Measurements from ENCODE around the gene GRM1. TPM values are rescaled to one million over a fixed set of nuclear protein-coding genes. Genes with fewer than 3 reads are reported as not detected.

Gene GRM1
- total RNA-seq, 4 donors from 2014 or later = under 0.01 TPM; not detected in 2

GRCh38 chr6:146189131-146189530, 160.3 kb downstream of the GRM1 start:
- TF ChIP-seq CTCF (IDR thresholded peaks at IDR 0.05; ENCODE audit: low read depth) = no peak

GRCh38 chr6:146190581-146190980, 161.7 kb downstream of the GRM1 start:
- TF ChIP-seq CTCF (IDR thresholded peaks at IDR 0.05; ENCODE audit: low read depth) = no peak

- TF ChIP-seq CTCF (IDR thresholded peaks at IDR 0.05; ENCODE audit: low read depth) = no peak
These were observed 162.3 kb downstream of the GRM1 start for GRCh38 chr6:146191166-146191565.

GRCh38 chr6:146191612-146192011, 162.8 kb downstream of the GRM1 start:
- TF ChIP-seq CTCF (IDR thresholded peaks at IDR 0.05; ENCODE audit: low read depth) = no peak

GRCh38 chr6:146194434-146194833, 165.6 kb downstream of the GRM1 start:
- TF ChIP-seq CTCF (IDR thresholded peaks at IDR 0.05; ENCODE audit: low read depth) = no peak

GRCh38 chr6:146200176-146200575, 171.3 kb downstream of the GRM1 start:
- no peak for TF ChIP-seq CTCF (IDR thresholded peaks at IDR 0.05; ENCODE audit: low read depth)

GRCh38 chr6:146202570-146202969, 173.7 kb downstream of the GRM1 start:
- TF ChIP-seq CTCF (IDR thresholded peaks at IDR 0.05; ENCODE audit: low read depth) = no peak
